Endothelial cell of umbilical vein (primary cell): ENCODE results near the gene CATSPER4. TPM values are rescaled to one million over a fixed set of nuclear protein-coding genes. Genes with fewer than 3 reads are reported as not detected.

ENCODE experiments used
- BruUV-seq: library from RNA; stranded (reverse); fragments of 400-500 nt; replicated peaks from 2 replicates; lab custom pipeline; 2021; lab: Mats Ljungman, UMichigan
- CTCF ChIA-PET: fragments of 300-600, 350-600 bp; sonication (Branson Sonifier 250); formaldehyde crosslinking; loops from one replicate; lab custom pipeline; 2021; ENCODE audit warnings: antibody characterized with exemption, inconsistent platforms; lab: Charles Lee
- POLR2A ChIA-PET: fragments of 300-600, 350-600 bp; sonication (Branson Sonifier 250); formaldehyde crosslinking; loops from one replicate; lab custom pipeline; 2021; ENCODE audit warnings: antibody characterized with exemption, inconsistent platforms; lab: Charles Lee
- DNase-seq: peaks from one replicate; pipeline ENCODE4 v3.0.0-alpha.2; 2011; ENCODE audit warnings: low read depth, low spot score
- FAIRE-seq: peaks from 2 replicates; lab custom pipeline; 2011; peaks lifted over from hg19 to GRCh38; lab: Jason Lieb, UNC
- H2AFZ ChIP-seq: 2 replicates; pipeline ENCODE4 v1.6.0; 2012; ENCODE audit warnings: low read depth, low read length, control low read depth, inconsistent platforms
- H3K27ac ChIP-seq: 2 replicates; pipeline ENCODE4 v1.5.1; 2011; ENCODE audit warnings: low read depth, mild to moderate bottlenecking, control low read depth, low read length, moderate library complexity; ENCODE audit not compliant: insufficient read depth
- H3K27me3 ChIP-seq, 2 experiments: 2 replicates each; pipeline versions ENCODE4 v1.6.0 to v1.6.1; 2011; ENCODE audit warnings: low read length in 2 of 2, mixed read lengths in 1 of 2; ENCODE audit not compliant: control insufficient read depth in 2 of 2, insufficient read depth in 2 of 2
- H3K36me3 ChIP-seq, 2 experiments: 2 replicates in 1 of 2; 3 replicates in 1 of 2; pipeline ENCODE4 v1.5.1; 2011; ENCODE audit warnings: low read length in 2 of 2, mild to moderate bottlenecking in 1 of 2, moderate library complexity in 1 of 2; ENCODE audit not compliant: control insufficient read depth in 2 of 2, insufficient read depth in 2 of 2; ENCODE audit errors: extremely low read depth in 1 of 2
- H3K4me1 ChIP-seq: 3 replicates; pipeline ENCODE4 v1.5.1; 2011; ENCODE audit warnings: mild to moderate bottlenecking, low read length; ENCODE audit not compliant: control insufficient read depth, insufficient read depth; ENCODE audit errors: extremely low read depth
- H3K4me2 ChIP-seq: 2 replicates; pipeline ENCODE4 v1.6.1; 2011; ENCODE audit warnings: low read length, control low read depth, mixed read lengths; ENCODE audit not compliant: insufficient read depth
- H3K4me3 ChIP-seq, 3 experiments: fragments of 200-600 bp in 1 of 3; sonication (generic), shearing (Covaris generic) in 1 of 3; replicated peaks in 1 of 3; 2 replicates each; pipeline ENCODE4 v1.5.1; 2011 to 2016; ENCODE audit warnings: control low read depth in 3 of 3, low read length in 3 of 3, mild to moderate bottlenecking in 2 of 3, inconsistent platforms in 1 of 3, low read depth in 1 of 3, moderate library complexity in 1 of 3; ENCODE audit not compliant: insufficient read depth in 1 of 3
- H3K79me2 ChIP-seq: 2 replicates; pipeline ENCODE4 v1.6.0; 2012; ENCODE audit warnings: low read length, inconsistent platforms; ENCODE audit not compliant: control insufficient read depth, insufficient read depth
- H3K9ac ChIP-seq: replicated peaks from 2 replicates; pipeline ENCODE3; 2011; ENCODE audit warnings: low read length, control low read depth; ENCODE audit not compliant: insufficient read depth; ENCODE audit errors: extremely low read depth
- H3K9me1 ChIP-seq: replicated peaks from 3 replicates; pipeline ENCODE4 v1.6.0; 2011; ENCODE audit warnings: mild to moderate bottlenecking, low read length; ENCODE audit not compliant: control insufficient read depth, insufficient read depth; ENCODE audit errors: extremely low read depth
- H3K9me3 ChIP-seq: replicated peaks from 2 replicates; pipeline ENCODE4 v1.5.1; 2012; ENCODE audit warnings: low read length, inconsistent platforms; ENCODE audit not compliant: control insufficient read depth, insufficient read depth
- H4K20me1 ChIP-seq: replicated peaks from 2 replicates; pipeline ENCODE3; 2011; ENCODE audit warnings: mild to moderate bottlenecking, low read length; ENCODE audit not compliant: control insufficient read depth, insufficient read depth; ENCODE audit errors: extremely low read depth
- CTCF ChIP-seq, 2 donors: IDR thresholded peaks; 1 replicate in 1 of 2; 2 replicates in 1 of 2; pipeline ENCODE4 v1.5.1; 2011; ENCODE audit warnings: low read length in 2 of 2, mild to moderate bottlenecking in 2 of 2, moderate library complexity in 2 of 2, control low read depth in 1 of 2, inconsistent platforms in 1 of 2, low read depth in 1 of 2; ENCODE audit not compliant: insufficient read depth in 1 of 2; ENCODE audit errors: extremely low read depth in 1 of 2
- EZH2 ChIP-seq: IDR thresholded peaks from 2 replicates; pipeline ENCODE4 v1.6.1; 2012; ENCODE audit warnings: borderline replicate concordance, low read depth, mild to moderate bottlenecking, moderate library complexity, low read length, inconsistent platforms; ENCODE audit not compliant: severe bottlenecking
- GATA2 ChIP-seq: IDR thresholded peaks from 2 replicates; pipeline ENCODE4 v1.7.0; 2011; ENCODE audit warnings: low read depth, mild to moderate bottlenecking, moderate library complexity, mixed read lengths, low read length; ENCODE audit not compliant: insufficient read length, insufficient read depth
- JUN ChIP-seq: IDR thresholded peaks from 2 replicates; pipeline ENCODE4 v1.6.1; 2011; ENCODE audit warnings: borderline replicate concordance, low read depth; ENCODE audit not compliant: insufficient read length, insufficient read depth
- MYC ChIP-seq: IDR thresholded peaks from one replicate; pipeline ENCODE4 v1.6.1; 2011; ENCODE audit warnings: mild to moderate bottlenecking, low read depth, low read length
- POLR2A ChIP-seq: IDR thresholded peaks from 2 replicates; pipeline ENCODE4 v1.6.1; 2012; ENCODE audit warnings: low read depth, mild to moderate bottlenecking, control low read depth, low read length
- POLR2AphosphoS5 ChIP-seq: IDR thresholded peaks from 2 replicates; pipeline ENCODE4 v1.6.1; 2012; ENCODE audit warnings: low read depth, mild to moderate bottlenecking, control low read depth, low read length, moderate library complexity; ENCODE audit not compliant: insufficient read depth
- dilution Hi-C: fragments of 300-500 bp; cut with MboI; formaldehyde crosslinking; loops from one replicate; pipeline ENCODE4 v1.15.0; 2019; ENCODE audit warnings: low sequenced_read_pairs; ENCODE audit not compliant: extremely low pct_ligation_motif_present
- intact Hi-C: fragments of 100-400 bp; cut with micrococcal nuclease; formaldehyde crosslinking; loops from one replicate; pipeline ENCODE4 v1.10.0; 2022
- polyA plus RNA-seq, 4 experiments: library from polyadenylated mRNA; depleted of rRNA in 3 of 4; stranded (reverse) in 3 of 4; unstranded in 1 of 4; fragments of >200 nt; gene quantifications; 2 replicates each; pipeline versions ENCODE4 v1.2.1 to v1.2.3, GENCODE V29; 2011 to 2012; ENCODE audit warnings: missing spikeins in 1 of 4
- total RNA-seq: library from RNA; stranded (reverse); gene quantifications from 2 replicates; pipeline ENCODE4 v1.2.3, GENCODE V29; 2021
- TF ChIP-seq, protein P1 (sequence below): IDR thresholded peaks from 2 replicates; pipeline ENCODE4 v1.6.1; 2011; ENCODE audit not compliant: insufficient read depth, insufficient read length

Gene CATSPER4
- total and polyA plus RNA-seq, 2 donors (not counting 3 experiments of a cell fraction or from before 2014, with no cell fraction given) = not detected

DNA sequence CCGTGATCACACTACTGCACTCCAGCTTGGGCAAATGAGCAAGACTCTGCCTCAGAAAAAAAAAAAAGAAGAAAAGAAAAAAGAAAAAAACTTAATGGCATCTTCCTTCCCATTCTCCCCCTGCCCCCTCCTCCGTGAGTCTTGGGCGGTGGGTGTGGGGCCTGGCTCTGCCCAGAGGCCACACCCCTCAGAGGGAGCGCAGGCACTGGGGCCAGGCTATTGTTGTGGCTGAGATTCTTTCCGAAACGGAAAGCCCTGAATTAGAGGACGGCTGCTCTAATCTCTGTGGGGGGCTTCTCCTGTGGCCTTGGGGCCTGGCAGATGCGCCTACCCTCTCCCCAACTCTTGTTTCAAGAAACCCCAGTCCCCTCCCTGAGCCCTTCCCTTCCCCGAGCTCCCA, 35.7 kb upstream of the CATSPER4 start:
- Histone ChIP-seq H3K27me3 (no peaks in the 10 kb centered on the region), H3K27ac (no peak overlapping the region), H3K36me3 (no peaks in the 10 kb centered on the region), H2AFZ (no peak overlapping the region), H3K9me1 (no peaks in the 10 kb centered on the region), H3K9me3 (no peaks in the 10 kb centered on the region), H4K20me1 (no peaks in the 10 kb centered on the region), H3K4me2 (no peak overlapping the region), H3K4me1 (peaks cover 39% of the 10 kb centered on the region), H3K79me2 (no peaks in the 10 kb centered on the region), H3K4me3 (no peak overlapping the region), H3K9ac (no peak overlapping the region)
- ChIA-PET CTCF (interaction anchor here (2.8 to 5.6 kb wide), 3 partner anchors 10 to 50 kb away, joined by 18 to 69 read pairs (median 36); partner anchors contain the start of genes C1orf232 and ZNF593), POLR2A (no interaction called here)
- dilution Hi-C loops (no loop called here), intact Hi-C loops (loop anchor here (10.0 kb wide), 1 partner anchor 250 kb away; the partner anchor contains the start of gene STMN1)
- TF ChIP-seq, protein P1, sequence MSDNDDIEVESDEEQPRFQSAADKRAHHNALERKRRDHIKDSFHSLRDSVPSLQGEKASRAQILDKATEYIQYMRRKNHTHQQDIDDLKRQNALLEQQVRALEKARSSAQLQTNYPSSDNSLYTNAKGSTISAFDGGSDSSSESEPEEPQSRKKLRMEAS = no peak
- no peak for TF ChIP-seq JUN
- no peak for TF ChIP-seq CTCF (IDR thresholded peaks at IDR 0.05; ENCODE audit: extremely low read depth in 1 of 2, insufficient read depth in 1 of 2, low read depth in 1 of 2, low read length in 2 of 2)
- TF ChIP-seq EZH2 = no peak
- TF ChIP-seq POLR2A = no peak
- no peak for TF ChIP-seq GATA2
- no peak for TF ChIP-seq POLR2AphosphoS5
- TF ChIP-seq MYC = no peak
- BruUV-seq = no TSS peak
- DNase-seq (peak; percentile 36), FAIRE-seq (no peak)
